ENCODE measurements around the gene AKAP8L. TPM values are rescaled to one million over a fixed set of nuclear protein-coding genes. Genes with fewer than 3 reads are reported as not detected.
A peak's percentile ranks its signal among the peaks of the same experiment; 100 is the strongest.
"Not testable (repeated sequence)": the region's sequence is repeated elsewhere in the genome, so short reads cannot be mapped to it uniquely, and the experiment has no call there.

Gene AKAP8L
- total and polyA plus RNA-seq, 11 donors, result 43.3 to 72.2 (median 60.1) TPM

DNA sequence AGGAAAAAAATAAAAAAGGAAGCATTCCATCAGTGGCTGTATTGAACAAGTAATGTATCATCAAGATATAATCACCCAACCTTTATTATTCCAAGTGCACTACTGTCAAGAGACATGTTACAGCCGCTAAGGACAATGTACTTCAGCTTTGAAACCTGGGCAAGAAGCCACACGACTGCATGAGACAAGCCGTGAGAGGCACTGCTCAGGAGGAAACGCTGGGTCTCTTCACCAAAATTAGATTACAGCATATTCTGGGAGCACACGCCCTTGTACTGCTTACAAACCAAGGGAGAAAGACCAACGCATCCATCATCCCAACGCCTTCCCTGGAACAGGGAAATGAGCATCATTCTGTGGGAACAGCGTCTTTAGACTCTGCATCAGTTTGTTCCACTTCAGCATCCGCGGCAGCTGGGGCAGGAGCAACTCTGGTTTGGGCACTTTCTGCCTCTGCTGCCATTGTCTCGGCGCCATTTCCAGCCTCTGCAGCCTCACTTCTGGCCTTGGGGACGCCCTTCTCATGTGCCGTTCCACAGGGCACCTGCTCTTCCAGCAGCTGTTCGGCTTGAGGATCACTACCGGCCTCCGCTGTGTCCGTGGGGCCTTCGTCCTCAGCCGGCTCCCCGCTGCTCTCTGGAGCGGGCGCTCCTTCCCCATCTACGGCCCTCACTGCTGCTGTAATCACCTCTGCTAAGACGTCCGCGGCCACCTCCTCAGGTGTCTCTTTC lies 64.1 kb downstream of the AKAP8L start:
- Histone ChIP-seq H3K36me3 (peaks cover 0 to 77% (median 66%) of the 10 kb centered on the region in 9 donors), H3K4me3 (no peak overlapping the region), H3K27me3 (no peaks in the 10 kb centered on the region), H3K9me3 (no peaks in the 10 kb centered on the region), H3K27ac (no peak overlapping the region), H3K4me1 (peaks cover 0 to 10% (median 0%) of the 10 kb centered on the region in 12 donors)
- 77 to 79% (median 77%) methylated on average over 27 of the region's 27 CpGs for WGBS, 4 donors
- ATAC-seq (peak; percentile 52 to 77 (median 65)), DNase-seq (peak in 1 of 5 donors; percentile 56)
- intact Hi-C loops (cut with DNase I), result no loop called here
- no peak for TF ChIP-seq CTCF (IDR thresholded peaks at IDR 0.05)
- TF ChIP-seq POLR2A (IDR thresholded peaks at IDR 0.05), result no peak

- WGBS, 4 donors, result 49 to 91% (median 66%) methylated on average over 4 of the region's 4 CpGs
- Histone ChIP-seq H3K9me3 (no peaks in the 10 kb centered on the region), H3K27me3 (no peaks in the 10 kb centered on the region), H3K27ac (no peak overlapping the region), H3K36me3 (peaks cover 0 to 69% (median 58%) of the 10 kb centered on the region in 9 donors), H3K4me1 (peaks cover 0 to 10% (median 0%) of the 10 kb centered on the region in 12 donors), H3K4me3 (no peak overlapping the region)
- no peak for DNase-seq
- no peak for ATAC-seq
- TF ChIP-seq CTCF (IDR thresholded peaks at IDR 0.05), result no peak
- TF ChIP-seq POLR2A (IDR thresholded peaks at IDR 0.05), result no peak
- intact Hi-C loops (cut with DNase I), result no loop called here
Observed at GRCh38 chr19:15353908-15354307, 64.9 kb downstream of the AKAP8L start.

- H3K9me3 ChIP-seq; H3K27me3 ChIP-seq; ATAC-seq; intact Hi-C loops (cut with DNase I); DNase-seq; H3K4me3 ChIP-seq; H3K4me1 ChIP-seq; H3K27ac ChIP-seq: not testable (repeated sequence)
- H3K36me3 ChIP-seq, result peaks cover 0 to 55% (median 45%) of the 10 kb centered on the region in 9 donors
- 88 to 91% (median 89%) methylated on average over 8 of the region's 8 CpGs for WGBS, 4 donors
Observed at GRCh38 chr19:15352535-15352934, 66.3 kb downstream of the AKAP8L start.

DNA sequence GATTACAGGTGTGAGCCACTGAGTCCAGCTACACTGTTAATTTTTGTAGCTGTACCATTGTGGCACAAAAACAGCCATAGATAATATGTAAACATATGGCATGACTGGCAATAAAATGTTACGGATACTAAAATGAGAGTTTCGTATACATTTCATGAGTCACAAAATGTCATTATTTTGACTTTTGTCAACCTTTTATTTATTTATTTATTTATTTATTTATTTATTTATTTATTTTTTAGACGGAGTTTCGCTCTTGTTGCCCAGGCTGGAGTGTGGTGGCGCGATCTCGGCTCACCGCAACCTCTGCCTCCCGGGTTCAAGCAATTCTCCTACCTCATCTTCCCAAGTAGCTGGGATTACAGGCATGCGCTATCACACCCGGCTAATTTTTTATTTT lies 77.5 kb downstream of the AKAP8L start:
- ATAC-seq; intact Hi-C loops (cut with DNase I); H3K27ac ChIP-seq; H3K9me3 ChIP-seq; H3K4me3 ChIP-seq; DNase-seq; H3K27me3 ChIP-seq: not testable (repeated sequence)
- H3K36me3 ChIP-seq, result peaks cover 0 to 31% (median 13%) of the 10 kb centered on the region in 9 donors
- 94 to 100% (median 97%) methylated on average over 11 of the region's 11 CpGs for WGBS, 4 donors
- H3K4me1 ChIP-seq, result peaks cover 0 to 15% (median 9%) of the 10 kb centered on the region in 12 donors

DNA sequence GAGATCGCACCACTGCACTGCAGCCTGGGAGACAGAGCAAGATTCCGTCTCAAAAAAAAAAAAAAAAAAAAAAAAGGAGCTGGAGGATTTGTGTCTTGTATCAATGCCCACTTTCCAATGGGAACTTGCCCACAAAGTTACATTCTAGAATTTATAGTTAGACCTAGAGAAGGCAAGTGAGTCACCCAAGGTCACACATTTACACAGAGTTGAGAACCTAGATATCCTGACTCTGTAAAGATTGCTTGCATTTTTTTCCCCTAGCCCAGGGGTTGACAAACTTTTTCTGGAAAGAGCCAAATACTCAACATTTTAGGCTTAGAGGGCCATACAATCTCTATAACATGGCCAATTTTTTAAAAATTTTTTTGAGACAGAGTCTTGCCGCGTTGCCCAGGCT lies 78.7 kb downstream of the AKAP8L start:
- Histone ChIP-seq H3K4me1 (peaks cover 0 to 23% (median 9%) of the 10 kb centered on the region in 12 donors), H3K36me3 (peaks cover 0 to 24% (median 7%) of the 10 kb centered on the region in 9 donors), H3K27me3 (no peaks in the 10 kb centered on the region), H3K9me3 (no peaks in the 10 kb centered on the region), H3K4me3 (no peak overlapping the region), H3K27ac (no peak overlapping the region)
- 94 to 98% (median 96%) methylated on average over 4 of the region's 4 CpGs for WGBS, 4 donors
- intact Hi-C loops (cut with DNase I), result no loop called here
- ATAC-seq, result no peak
- DNase-seq, result no peak
- no peak for TF ChIP-seq POLR2A (IDR thresholded peaks at IDR 0.05)
- TF ChIP-seq CTCF (IDR thresholded peaks at IDR 0.05), result no peak

All from heart left ventricle (tissue), 16 donors.